HG03108 (cell line): ENCODE results near the gene TAP1.

Experiments
- ATAC-seq: cut with Tn5 transposase; IDR thresholded peaks from one replicate; pipeline ENCODE4 v1.9.1; 2021; ENCODE audit warnings: moderate library complexity; ENCODE audit not compliant: unreplicated experiment

Gene TAP1

GRCh38 chr6:32862725-32863124, 9.2 kb upstream of the TAP1 start:
- ATAC-seq, result no peak

- ATAC-seq, result no peak
These were observed 7.2 kb upstream of the TAP1 start for GRCh38 chr6:32860674-32861073.

GRCh38 chr6:32858194-32858593, 4.7 kb upstream of the TAP1 start:
- ATAC-seq, result no peak

GRCh38 chr6:32857156-32857891, 3.8 kb upstream of the TAP1 start:
- no peak for ATAC-seq

GRCh38 chr6:32855467-32856174, 2.1 kb upstream of the TAP1 start:
- no peak for ATAC-seq

GRCh38 chr6:32854376-32855178, 1.1 kb upstream of the TAP1 start:
- ATAC-seq, result no peak

- ATAC-seq, result peak; percentile 22
These were observed 512 bp downstream of the TAP1 start for GRCh38 chr6:32852844-32853540.

- no peak for ATAC-seq
These were observed 1.3 kb downstream of the TAP1 start for GRCh38 chr6:32852018-32852843.

GRCh38 chr6:32851025-32851424, 2.5 kb downstream of the TAP1 start:
- no peak for ATAC-seq

GRCh38 chr6:32849126-32849525, 4.4 kb downstream of the TAP1 start:
- ATAC-seq, result no peak

GRCh38 chr6:32847795-32848194, 5.7 kb downstream of the TAP1 start:
- ATAC-seq, result no peak

GRCh38 chr6:32847004-32847403, 6.5 kb downstream of the TAP1 start:
- ATAC-seq, result no peak

GRCh38 chr6:32845384-32845884, 8.1 kb downstream of the TAP1 start:
- no peak for ATAC-seq

GRCh38 chr6:32844839-32845383, 8.6 kb downstream of the TAP1 start:
- no peak for ATAC-seq

GRCh38 chr6:32843979-32844838, 9.3 kb downstream of the TAP1 start, which contains the start of gene PSMB8:
TSS of gene PSMB8 (minus strand) at chr6:32844047. CDS start at chr6:32843996, 51 bp downstream.
- ATAC-seq, result peak; percentile 57

- ATAC-seq, result no peak
These were observed 10.0 kb downstream of the TAP1 start for GRCh38 chr6:32843331-32843978.

GRCh38 chr6:32842690-32843089, 10.8 kb downstream of the TAP1 start:
- no peak for ATAC-seq

GRCh38 chr6:32842021-32842650, 11.4 kb downstream of the TAP1 start:
- ATAC-seq, result no peak
